ENCODE results near the gene HID1. TPM values are rescaled to one million over a fixed set of nuclear protein-coding genes. Genes with fewer than 3 reads are reported as not detected.
A peak's percentile ranks its signal among the peaks of the same experiment; 100 is the strongest.
"Not testable (repeated sequence)": the region's sequence is repeated elsewhere in the genome, so short reads cannot be mapped to it uniquely, and the experiment has no call there.

The HID1 gene
- total RNA-seq, 1 experiment from 2014 or later, result 0.16 TPM

GRCh38 chr17:74971069-74971841, 1.3 kb downstream of the HID1 start:
- no peak overlapping the region for H3K27ac ChIP-seq
- peaks cover 57% of the 10 kb centered on the region for H3K27me3 ChIP-seq (replicated peaks)
- no peak overlapping the region for H3K4me3 ChIP-seq
- H3K9me3 ChIP-seq (replicated peaks), result peaks cover 3% of the 10 kb centered on the region; the same call in 1 of the 2 replicates
- DNase-seq (ENCODE audit: low read depth in 1 of 2, low spot score in 2 of 2), result no peak
- peaks cover 8% of the 10 kb centered on the region for H3K4me1 ChIP-seq (replicated peaks)
- H3K36me3 ChIP-seq, result no peaks in the 10 kb centered on the region

- Histone ChIP-seq H3K4me1 (replicated peaks) (peaks cover 8% of the 10 kb centered on the region), H3K27me3 (replicated peaks) (peaks cover 54% of the 10 kb centered on the region), H3K4me3 (no peak overlapping the region), H3K9me3 (replicated peaks) (peaks cover 3% of the 10 kb centered on the region; the same call in 1 of the 2 replicates), H3K27ac (no peak overlapping the region), H3K36me3 (no peaks in the 10 kb centered on the region)
- no peak for DNase-seq (ENCODE audit: low read depth in 1 of 2, low spot score in 2 of 2)
Observed at GRCh38 chr17:74970395-74970794, 2.2 kb downstream of the HID1 start.

- not testable (repeated sequence) for H3K9me3 ChIP-seq (replicated peaks); H3K4me1 ChIP-seq (replicated peaks); H3K4me3 ChIP-seq; H3K36me3 ChIP-seq; DNase-seq (ENCODE audit: low read depth in 1 of 2, low spot score in 2 of 2); H3K27ac ChIP-seq
- peaks cover 45% of the 10 kb centered on the region for H3K27me3 ChIP-seq (replicated peaks)
Observed at GRCh38 chr17:74969501-74969900, 3.1 kb downstream of the HID1 start.

- Histone ChIP-seq H3K4me1 (replicated peaks) (peaks cover 8% of the 10 kb centered on the region), H3K36me3 (no peaks in the 10 kb centered on the region), H3K27me3 (replicated peaks) (peaks cover 33% of the 10 kb centered on the region), H3K4me3 (no peak overlapping the region), H3K9me3 (replicated peaks) (peaks cover 3% of the 10 kb centered on the region; the same call in 1 of the 2 replicates), H3K27ac (no peak overlapping the region)
- DNase-seq (ENCODE audit: low read depth in 1 of 2, low spot score in 2 of 2), result no peak
Observed at GRCh38 chr17:74968361-74968780, 4.2 kb downstream of the HID1 start.

GRCh38 chr17:74964988-74965622, 7.5 kb downstream of the HID1 start:
- H3K9me3 ChIP-seq (replicated peaks), result no peaks in the 10 kb centered on the region
- H3K4me1 ChIP-seq (replicated peaks), result no peaks in the 10 kb centered on the region
- no peak overlapping the region for H3K27ac ChIP-seq
- no peak overlapping the region for H3K4me3 ChIP-seq
- no peaks in the 10 kb centered on the region for H3K36me3 ChIP-seq
- no peak for DNase-seq (ENCODE audit: low read depth in 1 of 2, low spot score in 2 of 2)
- H3K27me3 ChIP-seq (replicated peaks), result peaks cover under 1% of the 10 kb centered on the region; the same call in 1 of the 2 replicates

GRCh38 chr17:74964246-74964761, 8.3 kb downstream of the HID1 start:
- H3K4me1 ChIP-seq (replicated peaks), result no peaks in the 10 kb centered on the region
- H3K36me3 ChIP-seq, result no peaks in the 10 kb centered on the region
- H3K27ac ChIP-seq, result no peak overlapping the region
- no peak for DNase-seq (ENCODE audit: low read depth in 1 of 2, low spot score in 2 of 2)
- no peak overlapping the region for H3K4me3 ChIP-seq
- H3K27me3 ChIP-seq (replicated peaks), result no peaks in the 10 kb centered on the region; the same call in 1 of the 2 replicates
- no peaks in the 10 kb centered on the region for H3K9me3 ChIP-seq (replicated peaks)

- Histone ChIP-seq H3K9me3 (replicated peaks) (no peaks in the 10 kb centered on the region), H3K4me3 (no peak overlapping the region), H3K36me3 (no peaks in the 10 kb centered on the region), H3K27ac (no peak overlapping the region), H3K4me1 (replicated peaks) (no peaks in the 10 kb centered on the region), H3K27me3 (replicated peaks) (no peaks in the 10 kb centered on the region; the same call in 1 of the 2 replicates)
- peak in 1 of 2 experiments; percentile 50 for DNase-seq (ENCODE audit: low read depth in 1 of 2, low spot score in 2 of 2)
Observed at GRCh38 chr17:74963656-74964055, 8.9 kb downstream of the HID1 start.

- H3K9me3 ChIP-seq (replicated peaks), result no peaks in the 10 kb centered on the region
- H3K27ac ChIP-seq, result no peak overlapping the region
- H3K4me1 ChIP-seq (replicated peaks), result no peaks in the 10 kb centered on the region
- H3K27me3 ChIP-seq (replicated peaks), result peaks cover under 1% of the 10 kb centered on the region; the same call in 1 of the 2 replicates
- DNase-seq (ENCODE audit: low read depth in 1 of 2, low spot score in 2 of 2), result peak in 1 of 2 experiments; percentile 47
- no peaks in the 10 kb centered on the region for H3K36me3 ChIP-seq
- no peak overlapping the region for H3K4me3 ChIP-seq
Observed at GRCh38 chr17:74962622-74963394, 9.8 kb downstream of the HID1 start.

GRCh38 chr17:74961657-74962350, 10.8 kb downstream of the HID1 start:
- H3K27ac ChIP-seq, result no peak overlapping the region
- peak; percentile 84 to 92 for DNase-seq (ENCODE audit: low read depth in 1 of 2, low spot score in 2 of 2)
- peaks cover 3% of the 10 kb centered on the region; the same call in 1 of the 2 replicates for H3K27me3 ChIP-seq (replicated peaks)
- no peak overlapping the region for H3K4me3 ChIP-seq
- H3K9me3 ChIP-seq (replicated peaks), result no peaks in the 10 kb centered on the region
- H3K36me3 ChIP-seq, result no peaks in the 10 kb centered on the region
- H3K4me1 ChIP-seq (replicated peaks), result no peaks in the 10 kb centered on the region

GRCh38 chr17:74960570-74961342, 11.8 kb downstream of the HID1 start:
- DNase-seq (ENCODE audit: low read depth in 1 of 2, low spot score in 2 of 2), result peak; percentile 44 to 63
- Histone ChIP-seq H3K27ac (no peak overlapping the region), H3K4me3 (no peak overlapping the region), H3K9me3 (replicated peaks) (no peaks in the 10 kb centered on the region), H3K27me3 (replicated peaks) (peaks cover 10% of the 10 kb centered on the region; the same call in 1 of the 2 replicates), H3K4me1 (replicated peaks) (no peaks in the 10 kb centered on the region), H3K36me3 (no peaks in the 10 kb centered on the region)

GRCh38 chr17:74959826-74960515, 12.6 kb downstream of the HID1 start:
- H3K4me1 ChIP-seq (replicated peaks), result no peaks in the 10 kb centered on the region
- no peak overlapping the region for H3K4me3 ChIP-seq
- no peak for DNase-seq (ENCODE audit: low read depth in 1 of 2, low spot score in 2 of 2)
- H3K27ac ChIP-seq, result no peak overlapping the region
- peaks cover 17% of the 10 kb centered on the region for H3K27me3 ChIP-seq (replicated peaks)
- no peaks in the 10 kb centered on the region for H3K36me3 ChIP-seq
- no peaks in the 10 kb centered on the region for H3K9me3 ChIP-seq (replicated peaks)
